SKM-1 (cell line): ENCODE measurements around the gene HAUS1.
"Not testable (repeated sequence)": the region's sequence is repeated elsewhere in the genome, so short reads cannot be mapped to it uniquely, and the experiment has no call there.

Experiments
- DNase-seq: peaks from one replicate; lab custom pipeline; 2025; ENCODE audit not compliant: unreplicated experiment; lab: John Stamatoyannopoulos, UW

HAUS1 gene

DNA sequence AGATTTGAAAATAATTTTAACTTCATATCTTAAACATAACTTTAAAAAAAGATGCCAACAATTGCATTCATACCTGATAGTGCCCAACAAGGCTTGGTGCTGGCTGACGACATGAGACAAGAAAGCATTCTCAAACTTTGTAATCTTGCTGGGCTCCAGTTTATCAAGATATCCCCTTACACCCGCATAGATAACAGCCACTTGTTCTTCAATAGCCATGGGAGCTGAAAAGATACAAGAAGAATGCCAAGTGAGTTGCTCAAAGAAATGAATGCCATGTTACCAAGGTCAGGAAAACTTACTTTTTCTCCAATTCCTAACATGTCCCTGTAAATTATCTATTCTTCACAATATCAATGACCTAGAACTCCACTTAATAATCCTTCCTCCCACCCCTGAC is 19.8 kb upstream of the HAUS1 start:
- DNase-seq, result no peak

- DNase-seq, result not testable (repeated sequence)
Measured at GRCh38 chr18:46088501-46088900, 15.7 kb upstream of the HAUS1 start.

DNA sequence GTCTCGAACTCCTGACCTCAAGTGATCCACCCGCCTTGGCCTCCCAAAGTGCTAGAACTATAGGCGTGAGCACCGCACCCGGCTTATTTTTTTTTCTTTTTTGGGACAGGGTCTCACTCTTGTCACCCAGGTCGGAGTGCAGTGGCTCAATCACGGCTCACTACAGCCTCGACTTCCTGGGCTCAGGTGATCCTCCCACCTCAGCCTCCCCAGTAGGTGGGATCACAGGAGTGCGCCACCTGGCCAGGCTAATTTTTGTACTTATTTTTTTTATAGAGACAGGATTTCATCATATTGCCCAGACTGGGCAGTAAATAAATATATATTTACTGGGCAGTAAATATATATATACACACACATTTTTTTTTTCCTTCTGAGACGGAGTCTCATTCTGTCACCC is 8.7 kb upstream of the HAUS1 start:
- DNase-seq, result no peak

DNA sequence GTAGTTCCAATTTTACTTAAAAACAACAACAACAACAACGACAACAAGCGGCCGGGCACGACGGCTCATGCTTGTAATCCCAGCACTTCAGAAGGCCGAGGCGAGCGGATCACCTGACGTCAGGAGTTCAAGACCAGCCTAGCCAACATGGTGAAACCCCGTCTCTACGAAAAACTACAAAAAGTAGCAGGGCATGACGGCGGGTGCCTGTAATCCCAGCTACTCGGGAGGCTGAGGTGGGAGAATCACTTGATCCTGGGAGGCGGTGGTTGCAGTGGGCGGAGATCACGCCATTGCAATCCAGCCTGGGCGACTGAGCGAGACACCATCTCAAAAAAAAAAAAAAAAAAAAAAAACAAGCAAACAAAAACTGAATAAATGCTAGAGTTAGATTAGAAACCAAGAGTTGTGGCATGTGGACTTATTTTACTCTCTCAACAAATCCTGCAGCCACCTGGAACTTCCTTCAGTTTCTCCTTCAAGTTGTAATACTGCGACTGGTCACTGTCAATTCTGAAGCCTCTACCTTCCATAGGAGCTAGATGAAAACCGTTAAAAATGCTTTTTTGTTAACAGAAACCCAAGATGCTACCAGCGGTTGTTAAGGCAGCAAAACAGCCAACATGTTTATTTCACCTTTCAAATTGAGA is 7.4 kb upstream of the HAUS1 start:
- no peak for DNase-seq

DNA sequence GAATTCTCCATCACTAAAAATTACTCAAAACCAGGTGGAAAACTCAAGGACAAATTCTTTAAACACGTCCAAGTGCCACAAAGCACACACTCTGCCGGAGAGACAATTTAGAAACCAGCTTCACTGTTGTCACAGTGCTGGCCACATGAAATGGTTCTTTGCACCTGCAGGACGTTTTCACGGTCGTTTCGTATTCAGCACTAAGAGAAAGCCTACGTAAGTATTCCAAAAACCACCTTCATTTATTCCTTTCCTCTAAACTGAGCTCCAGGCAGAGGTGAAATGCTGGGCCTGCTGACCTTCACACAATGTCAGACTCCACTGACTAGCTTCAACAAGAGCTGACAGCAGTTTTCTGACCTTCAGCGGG is 6.8 kb upstream of the HAUS1 start:
- DNase-seq, result no peak

- DNase-seq, result peak; percentile 73
Measured at GRCh38 chr18:46097801-46098615, 6.2 kb upstream of the HAUS1 start, which contains the start of gene ATP5F1A. ATP5F1A (minus strand) TSS chr18:46098296; CDS start chr18:46098231, 65 bp downstream.

DNA sequence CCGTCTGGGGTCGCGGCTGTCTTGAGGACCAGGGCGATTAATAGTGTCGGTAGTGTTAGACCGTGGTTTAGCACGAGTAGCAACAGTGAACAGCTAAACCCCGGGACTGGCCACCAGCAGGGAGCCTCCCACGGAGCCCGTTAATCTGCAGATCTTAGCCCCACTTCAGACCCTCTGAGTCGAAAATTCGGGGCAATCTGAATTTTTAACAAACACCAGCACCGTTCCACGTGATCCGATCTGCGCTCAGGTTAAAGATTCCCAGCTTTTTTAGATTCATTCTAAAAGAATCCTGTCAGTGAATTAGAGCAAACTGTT is 5.6 kb upstream of the HAUS1 start:
- DNase-seq, result no peak

DNA sequence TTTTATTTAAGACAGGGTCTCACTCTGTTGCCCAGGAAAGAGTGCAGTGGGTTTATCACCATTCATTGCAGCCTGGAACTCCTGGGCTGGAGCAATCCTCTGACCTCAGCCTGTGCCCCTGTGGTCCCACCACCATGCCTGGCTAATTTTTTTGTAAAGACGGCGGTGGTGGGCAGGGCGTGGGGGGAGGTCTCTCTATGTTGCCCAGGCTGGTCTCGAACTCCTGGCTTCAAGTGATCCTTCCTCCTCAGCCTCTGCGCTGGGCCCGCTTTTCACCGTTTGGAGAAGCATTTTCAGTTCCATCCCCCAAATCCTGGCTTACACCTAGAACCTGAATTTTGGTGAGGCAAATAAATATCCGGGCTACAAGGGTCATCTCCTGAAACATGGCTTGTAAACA is 4.7 kb upstream of the HAUS1 start:
- DNase-seq, result no peak

DNA sequence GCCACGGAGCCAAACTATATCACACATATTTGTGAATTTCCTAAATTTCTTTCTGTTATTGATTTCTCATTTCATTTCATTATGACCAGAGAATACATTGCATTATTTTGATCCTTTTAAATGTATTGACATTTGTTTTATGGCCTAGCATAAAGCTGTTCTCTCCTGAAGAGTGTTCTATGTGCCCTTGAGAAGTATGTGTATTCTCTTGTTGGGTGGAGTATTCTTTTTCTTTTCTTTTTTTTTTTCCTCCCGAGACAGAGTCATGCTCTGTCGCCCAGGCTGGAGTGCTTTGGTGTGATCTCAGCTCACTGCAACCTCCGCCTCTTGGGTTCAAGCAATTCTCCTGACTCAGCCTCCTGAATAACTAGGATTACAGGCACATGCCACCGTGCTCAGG is 5.2 kb downstream of the HAUS1 start:
- no peak for DNase-seq

DNA sequence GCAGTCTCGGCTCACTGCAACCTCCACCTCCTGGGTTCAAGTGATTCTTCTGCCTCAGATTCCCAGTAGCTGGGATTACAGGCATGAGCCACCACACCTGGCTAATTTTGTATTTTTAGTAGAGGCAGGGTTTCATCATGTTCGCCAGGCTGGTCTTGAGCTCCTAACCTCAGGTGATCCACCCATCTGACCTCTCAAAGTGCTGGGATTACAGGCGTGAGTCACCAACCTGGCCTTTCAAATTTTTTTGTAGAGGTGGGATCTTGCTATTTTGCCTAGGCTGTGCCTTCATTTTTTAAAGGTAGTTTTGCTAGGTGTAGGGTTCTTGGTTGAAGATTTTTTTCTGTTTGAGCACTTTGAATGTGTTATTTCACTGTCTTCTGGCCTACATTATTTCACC is 6.2 kb downstream of the HAUS1 start:
- DNase-seq, result no peak

- DNase-seq, result no peak
Measured at GRCh38 chr18:46113751-46114150, 9.6 kb downstream of the HAUS1 start.

- DNase-seq, result not testable (repeated sequence)
Measured at GRCh38 chr18:46126625-46127024, 22.4 kb downstream of the HAUS1 start.

DNA sequence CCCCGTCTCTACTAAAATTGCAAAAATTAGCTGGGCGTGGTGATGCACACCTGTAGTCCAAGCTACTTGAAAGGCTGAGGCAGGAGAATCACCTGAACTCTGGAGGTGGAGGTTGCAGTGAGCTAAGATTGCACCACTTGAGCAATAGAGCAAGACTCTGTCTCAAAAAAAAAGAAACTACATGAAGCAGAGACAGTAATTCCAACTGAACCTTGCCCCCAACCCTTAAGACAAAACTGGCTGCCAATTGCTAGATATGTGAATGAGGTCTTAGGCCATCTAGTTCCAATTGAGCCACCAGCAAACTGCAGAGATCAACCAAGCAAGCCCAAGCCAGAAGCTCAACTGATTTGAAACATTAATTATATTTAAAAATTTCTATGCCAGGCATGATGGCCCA is 25.9 kb downstream of the HAUS1 start:
- DNase-seq, result no peak

- not testable (repeated sequence) for DNase-seq
Measured at GRCh38 chr18:46130549-46130948, 26.4 kb downstream of the HAUS1 start.

GRCh38 chr18:46133534-46133933 is 29.3 kb downstream of the HAUS1 start:
- DNase-seq, result no peak

GRCh38 chr18:46134920-46135675 is 30.9 kb downstream of the HAUS1 start:
- DNase-seq, result no peak

DNA sequence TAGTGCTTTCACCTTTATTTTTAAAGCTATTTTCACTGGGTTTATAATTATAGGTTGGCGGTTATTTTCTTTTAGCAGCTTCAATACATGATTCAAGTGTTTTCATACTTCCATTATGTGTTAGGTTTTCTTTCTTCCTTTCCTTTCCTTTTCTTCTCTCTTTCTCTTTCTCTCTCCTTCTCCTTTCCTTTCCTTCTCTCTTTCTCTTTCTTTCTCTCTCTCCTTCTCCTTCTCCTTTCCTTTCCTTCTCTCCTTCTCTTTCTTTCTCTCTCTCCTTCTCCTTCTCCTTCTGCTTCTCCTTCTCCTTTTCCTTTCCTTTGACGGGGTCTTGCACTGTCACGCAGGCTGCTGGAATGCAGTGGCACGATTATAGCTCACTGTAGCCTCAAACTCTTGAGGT is 36.0 kb downstream of the HAUS1 start:
- DNase-seq, result no peak

- DNase-seq, result peak; percentile 14
Measured at GRCh38 chr18:46141199-46141598, 37.0 kb downstream of the HAUS1 start.

DNA sequence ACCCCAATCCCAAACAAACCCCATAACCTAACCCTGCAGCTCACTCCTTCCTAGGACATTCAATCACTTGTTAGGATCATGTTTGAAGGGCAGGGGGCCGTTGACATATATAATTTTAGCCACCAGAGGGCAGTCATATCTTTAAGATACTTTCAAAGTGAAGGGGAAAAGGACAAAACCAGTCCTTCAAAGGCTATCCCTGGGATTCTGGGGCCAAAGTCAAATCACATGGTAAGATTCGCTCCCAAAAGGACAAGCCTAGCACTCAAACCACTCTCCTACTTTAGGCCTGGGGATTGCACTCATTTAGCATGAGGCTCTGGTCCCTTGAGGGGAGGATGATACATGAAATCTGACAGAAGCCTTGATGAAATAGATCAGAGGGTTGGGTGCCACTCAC is 44.6 kb downstream of the HAUS1 start:
- peak; percentile 20 for DNase-seq

- DNase-seq, result no peak
Measured at GRCh38 chr18:46152436-46152807, 48.2 kb downstream of the HAUS1 start.

DNA sequence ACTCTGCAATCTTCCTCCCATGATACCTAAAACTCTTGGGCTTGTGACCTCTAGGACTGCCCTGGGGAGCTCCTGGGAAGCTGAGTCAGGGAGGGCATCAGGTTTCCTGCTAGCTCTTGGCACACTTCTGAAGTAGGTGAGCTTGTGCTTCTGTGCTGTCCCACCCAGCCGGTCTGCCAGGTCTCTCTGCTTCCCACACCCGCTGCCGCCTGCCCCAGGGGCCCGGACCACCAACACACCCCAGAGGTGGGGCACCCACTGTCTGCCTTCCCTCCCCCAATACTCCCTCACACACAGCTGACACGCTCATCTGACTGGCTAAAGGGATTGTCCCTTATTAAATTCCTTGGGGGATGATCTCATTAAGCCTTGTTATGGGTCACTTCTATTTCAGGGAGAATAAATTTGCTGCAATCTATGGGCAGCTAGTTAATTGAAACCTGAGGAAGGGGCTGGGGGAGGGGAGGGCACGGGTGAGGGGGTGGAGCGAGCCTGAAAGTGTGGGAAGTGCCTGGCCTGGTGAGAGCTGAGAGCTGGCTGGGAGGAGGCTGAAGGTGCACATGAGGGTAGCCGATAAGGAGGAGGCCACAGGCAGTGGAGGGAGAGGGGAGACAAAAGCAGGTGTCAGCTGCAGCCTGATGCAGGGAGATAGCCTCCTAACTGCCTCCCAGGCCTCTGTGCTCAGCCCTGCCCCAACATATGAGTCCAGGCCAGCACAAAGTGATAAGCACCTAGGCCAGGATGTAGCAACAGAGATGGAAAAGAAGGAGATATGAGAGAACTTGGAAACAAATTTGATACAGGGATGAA is 48.8 kb downstream of the HAUS1 start:
- no peak for DNase-seq
